Tibial nerve (tissue), 3 donors: ENCODE data around the gene RXRG.

Source experiments
- POLR2A ChIP-seq, 2 donors: fragments of 450-650 bp; IDR thresholded peaks; one replicate each; pipeline ENCODE4 v1.6.1; 2017; ENCODE audit warnings: antibody characterized with exemption in 2 of 2, mild to moderate bottlenecking in 2 of 2, moderate library complexity in 2 of 2
- TF ChIP-seq, protein P1 (sequence below), 5 experiments: fragments of 200-600 bp in 3 of 5; fragments of 450-650 bp in 2 of 5; sonication (generic) in 3 of 5; IDR thresholded peaks; one replicate each; pipeline ENCODE4 v1.5.1; 2016 to 2019; ENCODE audit warnings: antibody characterized with exemption in 5 of 5, mild to moderate bottlenecking in 3 of 5, moderate library complexity in 2 of 5

- TF ChIP-seq, protein P1, sequence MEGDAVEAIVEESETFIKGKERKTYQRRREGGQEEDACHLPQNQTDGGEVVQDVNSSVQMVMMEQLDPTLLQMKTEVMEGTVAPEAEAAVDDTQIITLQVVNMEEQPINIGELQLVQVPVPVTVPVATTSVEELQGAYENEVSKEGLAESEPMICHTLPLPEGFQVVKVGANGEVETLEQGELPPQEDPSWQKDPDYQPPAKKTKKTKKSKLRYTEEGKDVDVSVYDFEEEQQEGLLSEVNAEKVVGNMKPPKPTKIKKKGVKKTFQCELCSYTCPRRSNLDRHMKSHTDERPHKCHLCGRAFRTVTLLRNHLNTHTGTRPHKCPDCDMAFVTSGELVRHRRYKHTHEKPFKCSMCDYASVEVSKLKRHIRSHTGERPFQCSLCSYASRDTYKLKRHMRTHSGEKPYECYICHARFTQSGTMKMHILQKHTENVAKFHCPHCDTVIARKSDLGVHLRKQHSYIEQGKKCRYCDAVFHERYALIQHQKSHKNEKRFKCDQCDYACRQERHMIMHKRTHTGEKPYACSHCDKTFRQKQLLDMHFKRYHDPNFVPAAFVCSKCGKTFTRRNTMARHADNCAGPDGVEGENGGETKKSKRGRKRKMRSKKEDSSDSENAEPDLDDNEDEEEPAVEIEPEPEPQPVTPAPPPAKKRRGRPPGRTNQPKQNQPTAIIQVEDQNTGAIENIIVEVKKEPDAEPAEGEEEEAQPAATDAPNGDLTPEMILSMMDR (IDR thresholded peaks at IDR 0.05): no peak
- no peak for TF ChIP-seq POLR2A (IDR thresholded peaks at IDR 0.05)
Observed at GRCh38 chr1:165387505-165387904, 57.4 kb downstream of the RXRG start.
